GM06990 (cell line): ENCODE data around the gene KCNC1.

Experiments used
- DNase-seq: peaks from one replicate; pipeline ENCODE4 v3.0.0-alpha.2; 2011; ENCODE audit not compliant: insufficient read length; ENCODE audit errors: extremely low read depth
- H3K27me3 ChIP-seq: replicated peaks from 2 replicates; pipeline ENCODE4 v1.6.0; 2011; ENCODE audit warnings: low read length; ENCODE audit not compliant: control insufficient read depth, insufficient read depth
- H3K36me3 ChIP-seq: 2 replicates; pipeline ENCODE4 v1.5.1; 2011; ENCODE audit warnings: low read length; ENCODE audit not compliant: control insufficient read depth, insufficient read depth
- H3K4me3 ChIP-seq: replicated peaks from 2 replicates; pipeline ENCODE4 v1.5.1; 2011; ENCODE audit warnings: low read depth, mild to moderate bottlenecking, control low read depth, low read length
- CTCF ChIP-seq: IDR thresholded peaks from 2 replicates; pipeline ENCODE4 v1.5.1; 2011; ENCODE audit warnings: low read length, control low read depth, mild to moderate bottlenecking, inconsistent platforms; ENCODE audit not compliant: insufficient read depth, poor library complexity, severe bottlenecking

The KCNC1 gene

GRCh38 chr11:17718015-17718414 lies 16.6 kb upstream of the KCNC1 start:
- peaks cover 3% of the 10 kb centered on the region for H3K27me3 ChIP-seq
- DNase-seq = no peak
- no peak overlapping the region for H3K4me3 ChIP-seq
- no peak for TF ChIP-seq CTCF
- H3K36me3 ChIP-seq = no peaks in the 10 kb centered on the region

- DNase-seq = no peak
- TF ChIP-seq CTCF = no peak
- H3K4me3 ChIP-seq = no peak overlapping the region
Observed at GRCh38 chr11:17718510-17718962, 16.0 kb upstream of the KCNC1 start.

GRCh38 chr11:17719028-17719937 lies 15.3 kb upstream of the KCNC1 start, which contains the start of gene MYOD1:
MYOD1 (plus strand) TSS chr11:17719571; CDS start chr11:17719783, 212 bp downstream.
- Histone ChIP-seq H3K27me3 (peaks cover 3% of the 10 kb centered on the region), H3K36me3 (no peaks in the 10 kb centered on the region), H3K4me3 (no peak within 1 kb of the TSS)
- TF ChIP-seq CTCF = no peak
- DNase-seq = no peak

More at GRCh38 chr11:17718510-17718962, 16.0 kb upstream of the KCNC1 start:
- no peaks in the 10 kb centered on the region for H3K36me3 ChIP-seq
- H3K27me3 ChIP-seq = peaks cover 3% of the 10 kb centered on the region

GRCh38 chr11:17719938-17720795 lies 14.4 kb upstream of the KCNC1 start:
- Histone ChIP-seq H3K4me3 (no peak overlapping the region), H3K36me3 (no peaks in the 10 kb centered on the region), H3K27me3 (no peaks in the 10 kb centered on the region; the same call in none of the 2 replicates)
- DNase-seq = no peak
- peak; percentile 10 for TF ChIP-seq CTCF

- TF ChIP-seq CTCF = no peak
- no peak overlapping the region for H3K4me3 ChIP-seq
- no peaks in the 10 kb centered on the region; the same call in none of the 2 replicates for H3K27me3 ChIP-seq
- DNase-seq = no peak
- H3K36me3 ChIP-seq = no peaks in the 10 kb centered on the region
Observed at GRCh38 chr11:17720796-17721171, 13.8 kb upstream of the KCNC1 start.
